Hematopoietic multipotent progenitor cell treated with erythropoietin and hydrocortisone succinate and interleukin-3 and kit ligand, for 17 days (in vitro differentiated cells): Measurements from ENCODE around the gene ATP5MG.

Source experiments
- DNase-seq: peaks from one replicate; pipeline ENCODE4 v3.0.0-alpha.2; 2015; ENCODE audit warnings: low spot score

The ATP5MG gene

GRCh38 chr11:118442908-118443589, 41.6 kb downstream of the ATP5MG start:
- no peak for DNase-seq

DNA sequence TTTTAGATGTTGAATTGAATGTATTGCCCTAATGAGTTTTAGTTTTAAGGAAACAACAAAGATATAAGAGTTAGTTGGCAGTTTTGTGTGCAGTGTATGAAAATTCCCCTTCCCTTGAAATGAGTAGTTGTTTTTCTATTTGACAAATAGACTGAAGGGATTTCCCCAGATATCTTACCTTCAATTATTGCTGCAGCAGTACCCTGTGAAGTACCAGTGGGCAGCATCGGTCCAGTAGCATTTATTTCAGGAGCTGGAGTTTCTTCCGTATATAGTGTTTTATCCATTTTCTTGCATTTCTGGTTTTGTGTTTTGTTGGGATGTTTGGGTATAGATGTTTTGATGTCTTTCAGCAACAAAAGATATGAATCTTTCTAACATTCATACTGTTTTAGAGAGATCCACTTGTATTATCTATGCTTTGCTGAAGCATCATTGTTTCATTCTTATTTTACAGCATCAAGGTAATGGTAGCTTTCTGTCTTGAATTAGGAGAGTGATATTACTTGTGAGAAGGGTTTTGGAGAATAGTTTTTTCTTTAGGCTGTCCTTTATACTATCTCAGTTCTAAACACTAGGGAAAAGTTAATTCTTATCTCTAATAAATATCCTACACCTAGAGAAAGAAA, 42.3 kb downstream of the ATP5MG start:
- DNase-seq = no peak

DNA sequence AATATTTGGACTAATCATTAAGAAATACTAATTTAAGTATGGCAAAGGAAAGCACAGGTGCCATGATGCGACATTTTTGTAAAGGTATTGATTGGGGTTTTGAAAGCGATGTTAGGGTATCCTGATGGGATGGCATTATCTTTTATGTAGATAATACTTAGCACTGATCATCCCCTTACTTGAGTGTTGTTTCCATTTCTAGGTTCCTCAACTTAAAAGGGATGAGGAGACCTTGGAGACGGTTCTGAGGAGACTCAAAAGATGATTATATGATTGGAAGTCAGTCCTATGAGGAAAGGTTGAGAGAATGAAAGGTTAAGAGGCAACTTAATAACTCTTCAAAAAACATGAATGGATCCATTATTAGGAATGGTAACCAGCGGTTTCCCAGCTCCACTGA, 46.0 kb downstream of the ATP5MG start:
- DNase-seq = no peak

DNA sequence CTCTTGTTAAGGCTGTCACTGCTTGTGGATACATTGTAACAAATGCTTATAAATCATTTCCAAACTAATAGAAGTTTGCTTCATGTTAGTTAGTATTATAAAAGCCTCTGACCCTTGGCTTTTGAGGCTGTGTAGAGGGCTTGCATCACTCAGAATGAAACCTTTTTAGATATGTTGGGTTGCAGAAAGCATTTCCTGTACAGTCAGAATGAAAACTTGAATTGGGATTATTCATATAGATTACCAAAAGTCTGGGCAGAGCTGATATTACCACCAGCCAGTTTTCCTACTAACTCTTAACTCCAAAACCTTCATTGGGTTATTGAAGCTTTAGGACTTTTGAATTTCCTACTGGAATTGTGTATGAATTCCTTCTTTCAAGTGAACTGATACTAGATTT, 46.9 kb downstream of the ATP5MG start:
- DNase-seq = no peak

GRCh38 chr11:118449316-118449918, 48.0 kb downstream of the ATP5MG start:
- no peak for DNase-seq

GRCh38 chr11:118450451-118450850, 49.0 kb downstream of the ATP5MG start:
- DNase-seq = no peak
